HepG2 (cell line): Measurements from ENCODE around the gene DNALI1. TPM values are rescaled to one million over a fixed set of nuclear protein-coding genes. Genes with fewer than 3 reads are reported as not detected.

Experiments
- ATAC-seq: fragments of 200-7000 bp; cut with Tn5 transposase; 3 replicates; pipeline ENCODE4 v1.9.1; 2020; ENCODE audit warnings: mild to moderate bottlenecking, moderate library complexity
- BruUV-seq: library from RNA; stranded (reverse); fragments of 400-500 nt; replicated peaks from 2 replicates; lab custom pipeline; 2021; lab: Mats Ljungman, UMichigan
- CTCF ChIA-PET: fragments of 300-600 bp; formaldehyde crosslinking; extraction: SDS; loops from one replicate; lab custom pipeline; 2021; ENCODE audit warnings: low total read pairs, inconsistent platforms, low intra/inter-chr PET ratio; lab: Yijun Ruan, JAX
- POLR2A ChIA-PET: fragments of 350-600 bp; sonication (Branson Sonifier 250); formaldehyde crosslinking; loops from one replicate; lab custom pipeline; 2020; ENCODE audit warnings: antibody characterized with exemption, inconsistent platforms; lab: Yijun Ruan, JAX
- DNase-seq: peaks from one replicate; pipeline ENCODE4 v3.0.0-alpha.2; 2015; ENCODE audit warnings: low spot score
- FAIRE-seq: peaks from 3 replicates; lab custom pipeline; 2011; peaks lifted over from hg19 to GRCh38; lab: Jason Lieb, UNC
- H2AFZ ChIP-seq: one replicate; pipeline ENCODE4 v1.6.1; 2011; ENCODE audit warnings: low read length, inconsistent platforms
- H3K27ac ChIP-seq: fragments of 300-600 bp; 3 replicates; pipeline ENCODE4 v1.8.0; 2011; ENCODE audit warnings: mixed run types, mild to moderate bottlenecking, mixed read lengths, low read length, inconsistent platforms; ENCODE audit not compliant: insufficient read depth; ENCODE audit errors: extremely low read length
- H3K27me3 ChIP-seq, 2 experiments: fragments of 200-600 bp in 1 of 2; 2 replicates in 1 of 2; 3 replicates in 1 of 2; pipeline versions ENCODE4 v1.6.0 to v1.8.0; 2011; ENCODE audit warnings: low read length in 2 of 2, mild to moderate bottlenecking in 2 of 2, moderate library complexity in 2 of 2, inconsistent platforms in 1 of 2; ENCODE audit not compliant: insufficient read depth in 2 of 2, control insufficient read depth in 1 of 2
- H3K36me3 ChIP-seq, 2 experiments: fragments of 200-600 bp in 1 of 2; replicated peaks in 1 of 2; 2 replicates in 1 of 2; 3 replicates in 1 of 2; pipeline versions ENCODE4 v1.5.1 to v1.8.0; 2011; ENCODE audit warnings: low read length in 2 of 2, inconsistent platforms in 1 of 2; ENCODE audit not compliant: insufficient read depth in 2 of 2, control insufficient read depth in 1 of 2
- H3K4me1 ChIP-seq: 2 replicates; pipeline ENCODE4 v1.5.1; 2012; ENCODE audit warnings: low read length, inconsistent platforms; ENCODE audit not compliant: insufficient read depth
- H3K4me2 ChIP-seq: 2 replicates; pipeline ENCODE4 v1.6.0; 2011; ENCODE audit warnings: low read depth, low read length, inconsistent platforms
- H3K4me3 ChIP-seq, 3 experiments: fragments of 200-600 bp in 1 of 3; sonication (generic), shearing (Covaris generic) in 1 of 3; replicated peaks in 1 of 3; 2 replicates each; pipeline ENCODE4 v1.5.1; 2011 to 2016; ENCODE audit warnings: low read length in 3 of 3, inconsistent platforms in 2 of 3, low read depth in 2 of 3, mild to moderate bottlenecking in 2 of 3, control low read depth in 1 of 3, mixed read lengths in 1 of 3; ENCODE audit not compliant: insufficient read depth in 1 of 3
- H3K79me2 ChIP-seq: one replicate; pipeline ENCODE4 v1.6.1; 2011; ENCODE audit warnings: low read length, inconsistent platforms; ENCODE audit not compliant: insufficient read depth
- H3K9ac ChIP-seq: 2 replicates; pipeline ENCODE4 v1.6.0; 2011; ENCODE audit warnings: mild to moderate bottlenecking, low read depth, low read length, inconsistent platforms; ENCODE audit not compliant: insufficient read depth
- H3K9me3 ChIP-seq: 2 replicates; pipeline ENCODE4 v1.5.1; 2012; ENCODE audit warnings: mild to moderate bottlenecking, low read length
- H4K20me1 ChIP-seq: 2 replicates; pipeline ENCODE4 v1.6.0; 2011; ENCODE audit warnings: inconsistent platforms, mild to moderate bottlenecking, low read length, moderate library complexity; ENCODE audit not compliant: insufficient read depth
- HDAC2 ChIP-seq: sonication (generic); formaldehyde crosslinking; IDR thresholded peaks from 2 replicates; pipeline ENCODE4 v1.4.0; 2020; ENCODE audit warnings: missing genetic modification reagents
- NR2C2 ChIP-seq: sonication (generic); formaldehyde crosslinking; IDR thresholded peaks from 2 replicates; pipeline ENCODE4 v1.4.0; 2020; ENCODE audit warnings: missing genetic modification reagents, mild to moderate bottlenecking, moderate library complexity, borderline replicate concordance
- WGBS: methylation state at CpG from one replicate; pipeline ENCODE4 v1.1.6; 2017; ENCODE audit warnings: low lambda C conversion rate; 5-methylcytosine and 5-hydroxymethylcytosine counted together
- in situ Hi-C: cut with HindIII; loops from 2 replicates; pipeline ENCODE4 v1.10.0; 2017; ENCODE audit warnings: low pct_unique_long_range_greater_than_20kb; ENCODE audit not compliant: extremely low pct_ligation_motif_present
- intact Hi-C: fragments of 100-400 bp; cut with micrococcal nuclease; formaldehyde crosslinking; loops from one replicate; pipeline ENCODE4 v1.10.0; 2022; ENCODE audit not compliant: unreplicated experiment
- polyA plus RNA-seq, 8 experiments: library from polyadenylated mRNA; depleted of rRNA in 3 of 8; stranded (reverse) in 7 of 8; unstranded in 1 of 8; fragments of >200 nt; fragmentation: Illumina TruSeq in 4 of 8; extraction: Trizol in 4 of 8; gene quantifications; 2 replicates each; pipeline versions ENCODE4 v1.2.1 to v1.2.3, GENCODE V29; 2011 to 2016; ENCODE audit warnings: low read depth in 4 of 8, missing spikeins in 1 of 8, mixed read lengths in 1 of 8; ENCODE audit not compliant: insufficient read depth in 1 of 8
- total RNA-seq, 5 experiments: library from RNA; depleted of rRNA; stranded (reverse); fragments of >200 nt; fragmentation: Illumina TruSeq; extraction: Trizol; gene quantifications; 2 replicates each; pipeline ENCODE4 v1.2.3, GENCODE V29; 2016; ENCODE audit warnings: low read depth in 1 of 5
- TF ChIP-seq, protein P1 (sequence below): sonication (generic); formaldehyde crosslinking; IDR thresholded peaks from 2 replicates; pipeline ENCODE4 v1.9.0; 2022; ENCODE audit warnings: missing genetic modification reagents, mild to moderate bottlenecking, borderline replicate concordance

Gene DNALI1
- total and polyA plus RNA-seq, 2 of the 13 experiments (the other 11 are each of a cell fraction or from before 2014, with no cell fraction given): 0.42 to 0.70 TPM

GRCh38 chr1:37560401-37561132, 3.8 kb downstream of the DNALI1 start:
- DNase-seq: no peak
- 65% methylated on average over 10 of the region's 10 CpGs for WGBS
- intact Hi-C loops: no loop called here
- Histone ChIP-seq H3K27ac (no peak overlapping the region), H3K27me3 (no peaks in the 10 kb centered on the region), H4K20me1 (no peaks in the 10 kb centered on the region), H3K9me3 (no peaks in the 10 kb centered on the region), H3K4me3 (no peak overlapping the region), H3K36me3 (peaks cover 0 to 6% of the 10 kb centered on the region in 2 experiments; a peak in 2 of 5 replicates), H2AFZ (peak overlapping the region; percentile 32), H3K4me1 (peaks cover 63% of the 10 kb centered on the region), H3K9ac (no peak overlapping the region), H3K79me2 (no peaks in the 10 kb centered on the region)
- ChIA-PET CTCF (no interaction called here), POLR2A (no interaction called here)
- BruUV-seq: no TSS peak
- no peak for ATAC-seq
- no peak for FAIRE-seq
- in situ Hi-C loops: no loop called here
- no peak for TF ChIP-seq NR2C2 (CRISPR knock-in tag)
- 0 out of 2 replicates have a peak, but pooled peaks have one; percentile 14 for TF ChIP-seq HDAC2 (CRISPR knock-in tag)
- TF ChIP-seq, protein P1, sequence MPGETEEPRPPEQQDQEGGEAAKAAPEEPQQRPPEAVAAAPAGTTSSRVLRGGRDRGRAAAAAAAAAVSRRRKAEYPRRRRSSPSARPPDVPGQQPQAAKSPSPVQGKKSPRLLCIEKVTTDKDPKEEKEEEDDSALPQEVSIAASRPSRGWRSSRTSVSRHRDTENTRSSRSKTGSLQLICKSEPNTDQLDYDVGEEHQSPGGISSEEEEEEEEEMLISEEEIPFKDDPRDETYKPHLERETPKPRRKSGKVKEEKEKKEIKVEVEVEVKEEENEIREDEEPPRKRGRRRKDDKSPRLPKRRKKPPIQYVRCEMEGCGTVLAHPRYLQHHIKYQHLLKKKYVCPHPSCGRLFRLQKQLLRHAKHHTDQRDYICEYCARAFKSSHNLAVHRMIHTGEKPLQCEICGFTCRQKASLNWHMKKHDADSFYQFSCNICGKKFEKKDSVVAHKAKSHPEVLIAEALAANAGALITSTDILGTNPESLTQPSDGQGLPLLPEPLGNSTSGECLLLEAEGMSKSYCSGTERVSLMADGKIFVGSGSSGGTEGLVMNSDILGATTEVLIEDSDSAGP (CRISPR knock-in tag): no peak
- TF ChIP-seq, all 625 proteins: peak for 1
- H3K4me2 ChIP-seq: peak overlapping the region; percentile 9; the same call in 1 of the 2 replicates
